ENCODE results near the gene RGS7. TPM values are rescaled to one million over a fixed set of nuclear protein-coding genes. Genes with fewer than 3 reads are reported as not detected.

The RGS7 gene
- total and polyA plus RNA-seq, 2 of the 4 experiments (the other 2 are of a cell fraction), result 0.58 to 0.72 TPM

GRCh38 chr1:241012708-241013340 lies 344.2 kb downstream of the RGS7 start:
- H3K9me1 ChIP-seq (ENCODE audit: insufficient read depth, low read length), result no peaks in the 10 kb centered on the region
- no peak overlapping the region for H3K14ac ChIP-seq (replicated peaks; ENCODE audit: low read depth, low read length)
- no peak overlapping the region for H2BK15ac ChIP-seq (ENCODE audit: low read depth, low read length)
- no peak for DNase-seq
- ChIA-PET POLR2A (ENCODE audit: unreplicated experiment) (no interaction called here), CTCF (no interaction called here)
- no peak for ATAC-seq (ENCODE audit: low read depth)
- H2BK20ac ChIP-seq (ENCODE audit: low read depth, low read length), result no peak overlapping the region
- no CpG with 5 or more reads among the region's 7 CpGs for WGBS, 2 experiments (ENCODE audit: extremely low coverage in 2 of 2, insufficient read length in 1 of 2)
- H3K4me1 ChIP-seq (ENCODE audit: control insufficient read depth, insufficient read depth, low read length), result no peaks in the 10 kb centered on the region
- H2AK9ac ChIP-seq (replicated peaks; ENCODE audit: low read depth, low read length, poor library complexity), result no peak overlapping the region
- no peak overlapping the region for H2AK5ac ChIP-seq (ENCODE audit: low read depth, low read length)
- no peak overlapping the region for H2BK120ac ChIP-seq (ENCODE audit: low read depth, low read length)
- H3K18ac ChIP-seq (ENCODE audit: low read depth, low read length), result no peak overlapping the region
- no peak overlapping the region for H4K5ac ChIP-seq (ENCODE audit: low read depth, low read length)
- no peaks in the 10 kb centered on the region for H4K20me1 ChIP-seq (ENCODE audit: insufficient read depth, low read length)
- no peak overlapping the region for H4K8ac ChIP-seq (ENCODE audit: low read depth in 2 of 2, low read length in 2 of 2)
- H3K36me3 ChIP-seq (ENCODE audit: control insufficient read depth, insufficient read depth, low read length), result no peaks in the 10 kb centered on the region
- no peak overlapping the region for H2AFZ ChIP-seq (replicated peaks; ENCODE audit: low read length, poor library complexity)
- H3K23ac ChIP-seq (ENCODE audit: low read depth, low read length), result no peak overlapping the region
- intact Hi-C loops (cut with micrococcal nuclease) (no loop called here), in situ Hi-C loops (cut with MboI; ENCODE audit: low sequenced_read_pairs) (no loop called here), dilution Hi-C loops (cut with HindIII; ENCODE audit: low sequenced_read_pairs, unreplicated experiment) (no loop called here)
- no peak overlapping the region for H3K4me2 ChIP-seq (ENCODE audit: low read depth, low read length)
- TF ChIP-seq FOS (IDR thresholded peaks at IDR 0.05; ENCODE audit: low read depth, low read length), result no peak
- TF ChIP-seq ELK1 (IDR thresholded peaks at IDR 0.05; ENCODE audit: borderline replicate concordance, low read depth, low read length), result no peak
- no peak for TF ChIP-seq USF2 (IDR thresholded peaks at IDR 0.05; ENCODE audit: low read depth, low read length)
- TF ChIP-seq MAFK (IDR thresholded peaks at IDR 0.05; ENCODE audit: low read depth, low read length), result no peak
- no peak for TF ChIP-seq POLR2A (IDR thresholded peaks at IDR 0.05; ENCODE audit: low read depth, low read length)
- no peak for TF ChIP-seq RAD21 (IDR thresholded peaks at IDR 0.05; ENCODE audit: low read length)
- TF ChIP-seq NFE2L2 (IDR thresholded peaks at IDR 0.05; ENCODE audit: low read depth, low read length), result no peak
- TF ChIP-seq CTCF (conservative IDR thresholded peaks at IDR 0.05; ENCODE audit: low read depth, low read length), result no peak
- no peak for TF ChIP-seq MXI1 (IDR thresholded peaks at IDR 0.05; ENCODE audit: borderline replicate concordance, low read depth, low read length)
- BruUV-seq (replicated peaks), result no TSS peak
- no peaks in the 10 kb centered on the region for H3K27me3 ChIP-seq (ENCODE audit: control insufficient read depth, insufficient read depth, low read length)
- no peaks in the 10 kb centered on the region for H3K79me1 ChIP-seq (ENCODE audit: low read depth in 1 of 2, low read length in 2 of 2)
- H3K9ac ChIP-seq (ENCODE audit: low read depth, low read length), result no peak overlapping the region
- H3K4me3 ChIP-seq (ENCODE audit: insufficient read depth, low read depth, low read length), result no peak overlapping the region
- H3K56ac ChIP-seq (ENCODE audit: extremely low read depth, insufficient read depth, low read length), result no peak overlapping the region
- H3K9me3 ChIP-seq (ENCODE audit: control insufficient read depth, insufficient read depth, low read length), result no peaks in the 10 kb centered on the region; the same call in 1 of the 2 replicates
- H3K27ac ChIP-seq (ENCODE audit: insufficient read depth, low read length), result no peak overlapping the region
- no peak overlapping the region for H2BK5ac ChIP-seq (ENCODE audit: low read depth, low read length, poor library complexity, severe bottlenecking)
- H4K91ac ChIP-seq (ENCODE audit: insufficient read depth, low read depth, low read length), result no peak overlapping the region
- H3K4ac ChIP-seq (ENCODE audit: low read depth, low read length), result no peak overlapping the region

Measured in IMR-90 (cell line).